ENCODE results near the gene MS4A18.

- TF ChIP-seq CTCF (IDR thresholded peaks at IDR 0.05; ENCODE audit: borderline replicate concordance, extremely low read depth, low read length, poor library complexity, severe bottlenecking), result no peak
- TF ChIP-seq EZH2 (IDR thresholded peaks at IDR 0.05; ENCODE audit: borderline replicate concordance, low read depth, low read length, severe bottlenecking), result no peak
These were observed 48.1 kb downstream of the MS4A18 start for GRCh38 chr11:60772666-60773065.
